Astrocyte (in vitro differentiated cells and primary cell): ENCODE measurements around the gene EXOSC5. TPM values are rescaled to one million over a fixed set of nuclear protein-coding genes. Genes with fewer than 3 reads are reported as not detected.

ENCODE experiments used
- DNase-seq: peaks from one replicate; pipeline ENCODE4 v3.0.0-alpha.2; 2010; ENCODE audit warnings: low read depth
- FAIRE-seq: peaks from 2 replicates; lab custom pipeline; 2011; peaks lifted over from hg19 to GRCh38; lab: Jason Lieb, UNC
- H2AFZ ChIP-seq: 2 replicates; pipeline ENCODE4 v1.6.0; 2012; ENCODE audit warnings: low read depth, low read length, inconsistent platforms
- H3K27ac ChIP-seq: 2 replicates; pipeline ENCODE4 v1.5.1; 2011; ENCODE audit warnings: low read depth, low read length, inconsistent platforms
- H3K27me3 ChIP-seq: 2 replicates; pipeline ENCODE4 v1.6.0; 2011; ENCODE audit warnings: low read length, inconsistent platforms; ENCODE audit not compliant: insufficient read depth
- H3K36me3 ChIP-seq: 2 replicates; pipeline ENCODE4 v1.5.1; 2011; ENCODE audit warnings: low read length, inconsistent platforms; ENCODE audit not compliant: insufficient read depth
- H3K4me1 ChIP-seq: 2 replicates; pipeline ENCODE4 v1.5.1; 2011; ENCODE audit warnings: low read length, inconsistent platforms; ENCODE audit not compliant: insufficient read depth
- H3K4me2 ChIP-seq: 2 replicates; pipeline ENCODE4 v1.6.0; 2012; ENCODE audit warnings: low read length, inconsistent platforms
- H3K4me3 ChIP-seq: 2 replicates; pipeline ENCODE4 v1.5.1; 2011; ENCODE audit warnings: low read depth, mild to moderate bottlenecking, low read length, inconsistent platforms; ENCODE audit not compliant: insufficient read depth
- H3K79me2 ChIP-seq: 2 replicates; pipeline ENCODE4 v1.6.0; 2012; ENCODE audit warnings: mild to moderate bottlenecking, low read length, inconsistent platforms; ENCODE audit not compliant: insufficient read depth
- H3K9ac ChIP-seq: 2 replicates; pipeline ENCODE4 v1.6.0; 2012; ENCODE audit warnings: mild to moderate bottlenecking, low read length, inconsistent platforms
- H3K9me3 ChIP-seq: 2 replicates; pipeline ENCODE4 v1.5.1; 2012; ENCODE audit warnings: low read depth, mild to moderate bottlenecking, low read length, inconsistent platforms; ENCODE audit not compliant: insufficient read depth
- H4K20me1 ChIP-seq: 2 replicates; pipeline ENCODE4 v1.6.0; 2012; ENCODE audit warnings: low read length, inconsistent platforms; ENCODE audit not compliant: insufficient read depth
- H3K27ac Mint-ChIP-seq: one replicate; pipeline ENCODE4 v1.8.0; 2021; ENCODE audit warnings: mild to moderate bottlenecking, mixed read lengths; ENCODE audit not compliant: unreplicated experiment
- H3K27me3 Mint-ChIP-seq: one replicate; pipeline ENCODE4 v1.8.0; 2021; ENCODE audit warnings: low read depth, mixed read lengths; ENCODE audit not compliant: unreplicated experiment
- H3K36me3 Mint-ChIP-seq: one replicate; pipeline ENCODE4 v1.8.0; 2021; ENCODE audit warnings: low read depth, mixed read lengths; ENCODE audit not compliant: unreplicated experiment
- H3K4me1 Mint-ChIP-seq: one replicate; pipeline ENCODE4 v1.8.0; 2021; ENCODE audit warnings: low read depth, mixed read lengths; ENCODE audit not compliant: unreplicated experiment
- H3K4me3 Mint-ChIP-seq: one replicate; pipeline ENCODE4 v1.8.0; 2021; ENCODE audit warnings: mild to moderate bottlenecking, moderate library complexity, mixed read lengths; ENCODE audit not compliant: unreplicated experiment
- H3K9me3 Mint-ChIP-seq: one replicate; pipeline ENCODE4 v1.8.0; 2021; ENCODE audit warnings: mild to moderate bottlenecking, mixed read lengths; ENCODE audit not compliant: unreplicated experiment
- EZH2 ChIP-seq: IDR thresholded peaks from 2 replicates; pipeline ENCODE4 v1.6.1; 2012; ENCODE audit warnings: mild to moderate bottlenecking, low read length, inconsistent platforms; ENCODE audit not compliant: insufficient read depth
- total RNA-seq: library from RNA; stranded (reverse); gene quantifications from 2 replicates; pipeline ENCODE4 v1.2.1, GENCODE V29; 2021
- TF ChIP-seq, protein P1 (sequence below): IDR thresholded peaks from 2 replicates; pipeline ENCODE4 v1.5.1; 2011; ENCODE audit warnings: low read depth, mild to moderate bottlenecking, inconsistent platforms, low read length, moderate library complexity; ENCODE audit not compliant: insufficient read depth

The EXOSC5 gene
- total RNA-seq, 1 donor from 2014 or later: 18.3 TPM

DNA sequence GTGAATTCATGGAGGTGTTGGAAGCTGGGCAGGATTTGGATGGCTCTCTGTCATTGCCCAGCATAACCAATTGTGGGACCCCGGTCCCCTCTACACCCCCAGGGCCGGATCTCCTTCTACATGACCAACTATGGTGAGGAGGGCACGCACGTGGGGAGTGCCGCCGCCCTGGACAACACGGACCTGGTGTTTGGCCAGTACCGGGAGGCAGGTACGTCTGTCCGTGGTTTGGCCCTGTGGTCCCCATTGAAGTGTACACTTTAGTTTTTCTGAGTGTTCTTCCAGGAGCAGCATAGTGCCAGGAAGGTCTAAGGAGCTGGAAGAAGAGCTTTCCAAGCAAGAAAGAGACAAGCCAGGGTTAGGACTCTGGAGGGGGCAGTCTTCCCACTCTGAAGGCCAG is 16.8 kb upstream of the EXOSC5 start:
- no peaks in the 10 kb centered on the region for H3K27me3 Mint-ChIP-seq
- FAIRE-seq (no peak), DNase-seq (no peak)
- Histone ChIP-seq H3K79me2 (no peaks in the 10 kb centered on the region), H4K20me1 (no peaks in the 10 kb centered on the region), H3K36me3 (peaks cover 6% of the 10 kb centered on the region), H3K9ac (no peak overlapping the region), H3K4me3 (no peak overlapping the region), H3K27ac (no peak overlapping the region), H3K4me1 (no peaks in the 10 kb centered on the region), H2AFZ (no peak overlapping the region), H3K4me2 (no peak overlapping the region), H3K9me3 (no peaks in the 10 kb centered on the region), H3K27me3 (no peaks in the 10 kb centered on the region)
- H3K4me3 Mint-ChIP-seq: no peak overlapping the region
- H3K4me1 Mint-ChIP-seq: peaks cover 13% of the 10 kb centered on the region
- peaks cover 24% of the 10 kb centered on the region for H3K36me3 Mint-ChIP-seq
- H3K27ac Mint-ChIP-seq: no peak overlapping the region
- TF ChIP-seq, protein P1, sequence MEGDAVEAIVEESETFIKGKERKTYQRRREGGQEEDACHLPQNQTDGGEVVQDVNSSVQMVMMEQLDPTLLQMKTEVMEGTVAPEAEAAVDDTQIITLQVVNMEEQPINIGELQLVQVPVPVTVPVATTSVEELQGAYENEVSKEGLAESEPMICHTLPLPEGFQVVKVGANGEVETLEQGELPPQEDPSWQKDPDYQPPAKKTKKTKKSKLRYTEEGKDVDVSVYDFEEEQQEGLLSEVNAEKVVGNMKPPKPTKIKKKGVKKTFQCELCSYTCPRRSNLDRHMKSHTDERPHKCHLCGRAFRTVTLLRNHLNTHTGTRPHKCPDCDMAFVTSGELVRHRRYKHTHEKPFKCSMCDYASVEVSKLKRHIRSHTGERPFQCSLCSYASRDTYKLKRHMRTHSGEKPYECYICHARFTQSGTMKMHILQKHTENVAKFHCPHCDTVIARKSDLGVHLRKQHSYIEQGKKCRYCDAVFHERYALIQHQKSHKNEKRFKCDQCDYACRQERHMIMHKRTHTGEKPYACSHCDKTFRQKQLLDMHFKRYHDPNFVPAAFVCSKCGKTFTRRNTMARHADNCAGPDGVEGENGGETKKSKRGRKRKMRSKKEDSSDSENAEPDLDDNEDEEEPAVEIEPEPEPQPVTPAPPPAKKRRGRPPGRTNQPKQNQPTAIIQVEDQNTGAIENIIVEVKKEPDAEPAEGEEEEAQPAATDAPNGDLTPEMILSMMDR: no peak
- no peak for TF ChIP-seq EZH2
- no peaks in the 10 kb centered on the region for H3K9me3 Mint-ChIP-seq

DNA sequence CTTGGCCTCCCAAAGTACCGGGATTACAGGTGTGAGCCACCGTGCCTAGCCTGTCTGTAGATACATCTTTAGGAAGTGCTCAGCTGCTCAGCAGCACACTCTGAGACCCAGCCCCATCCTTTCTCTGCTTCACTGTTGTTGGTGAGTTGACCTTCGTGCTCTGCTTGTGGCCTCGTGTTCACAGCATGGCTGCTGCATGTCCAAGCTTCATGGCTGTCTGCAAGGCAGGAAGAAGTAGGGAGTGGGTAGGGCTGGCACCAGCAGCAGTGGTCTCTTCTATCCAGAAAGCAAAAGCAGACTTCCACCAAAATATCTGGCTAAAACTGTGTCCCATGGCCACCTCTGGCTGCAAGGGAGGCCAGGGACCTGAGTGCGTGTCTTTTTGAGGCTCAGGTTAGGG is 15.8 kb upstream of the EXOSC5 start:
- Histone ChIP-seq H3K27ac (no peak overlapping the region), H2AFZ (no peak overlapping the region), H3K4me2 (no peak overlapping the region), H3K36me3 (peaks cover 6% of the 10 kb centered on the region), H4K20me1 (no peaks in the 10 kb centered on the region), H3K27me3 (no peaks in the 10 kb centered on the region), H3K9ac (no peak overlapping the region), H3K4me3 (no peak overlapping the region), H3K79me2 (no peaks in the 10 kb centered on the region), H3K4me1 (no peaks in the 10 kb centered on the region), H3K9me3 (no peaks in the 10 kb centered on the region)
- H3K27me3 Mint-ChIP-seq: no peaks in the 10 kb centered on the region
- peaks cover 13% of the 10 kb centered on the region for H3K4me1 Mint-ChIP-seq
- H3K9me3 Mint-ChIP-seq: no peaks in the 10 kb centered on the region
- no peak overlapping the region for H3K4me3 Mint-ChIP-seq
- FAIRE-seq (no peak), DNase-seq (no peak)
- TF ChIP-seq, protein P1: no peak
- TF ChIP-seq EZH2: no peak
- H3K36me3 Mint-ChIP-seq: peaks cover 20% of the 10 kb centered on the region
- H3K27ac Mint-ChIP-seq: no peak overlapping the region

DNA sequence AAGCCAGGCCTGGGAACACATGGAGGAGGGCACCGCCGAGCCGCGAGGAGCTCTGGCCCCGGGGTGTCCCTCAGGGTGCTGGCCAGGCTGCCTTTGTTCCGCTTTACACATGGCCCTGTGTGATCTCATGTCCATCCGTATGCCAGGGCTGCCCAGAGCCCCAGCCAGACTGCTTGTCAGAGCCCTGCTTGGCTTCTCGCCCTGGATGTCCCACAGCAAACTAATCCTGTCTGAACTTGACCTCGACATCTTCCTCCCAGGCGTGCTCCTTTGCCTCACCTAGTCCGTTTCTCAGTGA is 14.8 kb upstream of the EXOSC5 start:
- DNase-seq (no peak), FAIRE-seq (no peak)
- H3K4me1 ChIP-seq: no peaks in the 10 kb centered on the region
- H3K27ac ChIP-seq: no peak overlapping the region
- peaks cover 6% of the 10 kb centered on the region for H3K36me3 ChIP-seq
- H3K9me3 ChIP-seq: no peaks in the 10 kb centered on the region
- Mint-ChIP-seq H3K27me3 (no peaks in the 10 kb centered on the region), H3K27ac (no peak overlapping the region), H3K4me3 (no peak overlapping the region), H3K4me1 (peaks cover 21% of the 10 kb centered on the region), H3K36me3 (peaks cover 18% of the 10 kb centered on the region), H3K9me3 (no peaks in the 10 kb centered on the region)
- no peak overlapping the region for H3K9ac ChIP-seq
- peaks cover 6% of the 10 kb centered on the region for H4K20me1 ChIP-seq
- no peak overlapping the region for H2AFZ ChIP-seq
- H3K27me3 ChIP-seq: no peaks in the 10 kb centered on the region
- no peak overlapping the region for H3K4me2 ChIP-seq
- H3K4me3 ChIP-seq: no peak overlapping the region
- TF ChIP-seq EZH2: no peak
- TF ChIP-seq, protein P1: no peak
- H3K79me2 ChIP-seq: no peaks in the 10 kb centered on the region
